MCF 10A (cell line): ENCODE measurements around the gene CCDC102B. TPM values are rescaled to one million over a fixed set of nuclear protein-coding genes. Genes with fewer than 3 reads are reported as not detected.
A peak's percentile ranks its signal among the peaks of the same experiment; 100 is the strongest.

Experiments
- BruUV-seq: library from RNA; stranded (reverse); fragments of 400-500 nt; replicated peaks from 2 replicates; lab custom pipeline; 2021; lab: Mats Ljungman, UMichigan
- CTCF ChIA-PET: fragments of 300-600 bp; sonication (Branson Sonifier 250); formaldehyde crosslinking; extraction: SDS; loops from one replicate; lab custom pipeline; 2021; ENCODE audit warnings: antibody characterized with exemption, inconsistent platforms; lab: Yijun Ruan, JAX
- POLR2A ChIA-PET: fragments of 300-600, 350-650 bp; sonication (Branson Sonifier 250); formaldehyde crosslinking; extraction: SDS; loops from one replicate; lab custom pipeline; 2020; ENCODE audit warnings: antibody characterized with exemption, inconsistent platforms; lab: Yijun Ruan, JAX
- DNase-seq: peaks from one replicate; pipeline ENCODE4 v3.0.0-alpha.2; 2018; ENCODE audit not compliant: unreplicated experiment
- H3K27ac Mint-ChIP-seq: one replicate; pipeline ENCODE4 v1.8.0; 2022; ENCODE audit warnings: mild to moderate bottlenecking, low read depth, mixed read lengths; ENCODE audit not compliant: unreplicated experiment
- H3K27me3 Mint-ChIP-seq: one replicate; pipeline ENCODE4 v1.8.0; 2022; ENCODE audit warnings: mixed read lengths; ENCODE audit not compliant: insufficient read depth, unreplicated experiment
- H3K36me3 Mint-ChIP-seq: one replicate; pipeline ENCODE4 v1.8.0; 2022; ENCODE audit warnings: mild to moderate bottlenecking, moderate library complexity, mixed read lengths; ENCODE audit not compliant: insufficient read depth, unreplicated experiment
- H3K4me1 Mint-ChIP-seq: one replicate; pipeline ENCODE4 v1.8.0; 2022; ENCODE audit warnings: mixed read lengths; ENCODE audit not compliant: insufficient read depth, unreplicated experiment
- H3K4me3 Mint-ChIP-seq: one replicate; pipeline ENCODE4 v1.8.0; 2022; ENCODE audit warnings: mild to moderate bottlenecking, moderate library complexity, mixed read lengths; ENCODE audit not compliant: unreplicated experiment
- H3K9me3 Mint-ChIP-seq: one replicate; pipeline ENCODE4 v1.8.0; 2022; ENCODE audit warnings: mixed read lengths; ENCODE audit not compliant: unreplicated experiment
- intact Hi-C: fragments of 100-400 bp; cut with micrococcal nuclease; formaldehyde crosslinking; loops from 2 replicates; pipeline ENCODE4 v1.14.1; 2022
- total RNA-seq: library from RNA; stranded (reverse); gene quantifications from 2 replicates; pipeline ENCODE4 v1.2.3, GENCODE V29; 2022
- TF ChIP-seq, protein P1 (sequence below): fragments of 200-600 bp; IDR thresholded peaks from one replicate; pipeline ENCODE4 v1.8.0; 2022; ENCODE audit warnings: antibody characterized with exemption, mild to moderate bottlenecking; ENCODE audit not compliant: unreplicated experiment

The CCDC102B gene
- total RNA-seq, 1 experiment from 2014 or later = 3.4 TPM

DNA sequence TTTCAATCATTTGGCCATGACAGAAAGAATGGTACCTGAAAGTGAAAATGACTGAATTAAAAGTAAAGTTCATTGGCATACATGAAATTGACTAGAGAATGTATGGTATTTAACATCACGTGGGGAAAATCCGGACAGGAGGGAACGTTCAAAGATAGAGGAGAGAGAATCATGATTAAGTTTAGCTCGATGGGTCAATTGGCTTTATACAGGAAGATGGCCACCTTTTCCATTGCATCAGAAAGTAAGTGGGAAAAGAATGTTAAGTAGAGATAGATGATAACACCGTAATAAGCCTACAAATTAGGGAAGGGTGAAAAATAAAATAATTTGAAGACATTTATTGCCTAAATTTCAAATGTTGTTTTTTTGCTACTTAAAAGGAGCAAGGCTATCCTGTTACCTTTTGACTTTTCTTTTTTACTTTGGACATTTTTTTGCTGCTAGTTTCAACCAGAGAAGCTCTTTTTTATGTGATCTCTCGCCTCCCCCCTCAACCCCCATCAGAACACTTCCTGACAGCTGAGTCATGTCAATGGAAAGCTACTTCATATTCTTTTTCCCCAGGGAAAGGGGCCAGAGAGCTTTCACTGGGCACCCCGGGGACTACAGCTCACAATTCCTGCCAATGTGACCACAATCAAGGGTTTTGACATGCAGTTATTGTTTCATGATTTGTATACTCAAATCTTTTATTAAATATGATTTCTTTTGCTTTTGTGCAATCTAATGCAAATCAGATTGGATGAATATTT, 767 bp upstream of the CCDC102B start:
- peaks cover 10% of the 10 kb centered on the region for H3K4me1 Mint-ChIP-seq
- POLR2A ChIA-PET = interaction anchor here (0.5 to 0.6 kb wide), 2 partner anchors 41 to 1042 kb away, joined by 3 to 4 read pairs; no protein-coding TSS in a partner anchor
- H3K27me3 Mint-ChIP-seq = no peaks in the 10 kb centered on the region
- no TSS peak for BruUV-seq
- no peaks in the 10 kb centered on the region for H3K36me3 Mint-ChIP-seq
- H3K27ac Mint-ChIP-seq = no peak overlapping the region
- peak; percentile 89 for DNase-seq
- TF ChIP-seq, protein P1, sequence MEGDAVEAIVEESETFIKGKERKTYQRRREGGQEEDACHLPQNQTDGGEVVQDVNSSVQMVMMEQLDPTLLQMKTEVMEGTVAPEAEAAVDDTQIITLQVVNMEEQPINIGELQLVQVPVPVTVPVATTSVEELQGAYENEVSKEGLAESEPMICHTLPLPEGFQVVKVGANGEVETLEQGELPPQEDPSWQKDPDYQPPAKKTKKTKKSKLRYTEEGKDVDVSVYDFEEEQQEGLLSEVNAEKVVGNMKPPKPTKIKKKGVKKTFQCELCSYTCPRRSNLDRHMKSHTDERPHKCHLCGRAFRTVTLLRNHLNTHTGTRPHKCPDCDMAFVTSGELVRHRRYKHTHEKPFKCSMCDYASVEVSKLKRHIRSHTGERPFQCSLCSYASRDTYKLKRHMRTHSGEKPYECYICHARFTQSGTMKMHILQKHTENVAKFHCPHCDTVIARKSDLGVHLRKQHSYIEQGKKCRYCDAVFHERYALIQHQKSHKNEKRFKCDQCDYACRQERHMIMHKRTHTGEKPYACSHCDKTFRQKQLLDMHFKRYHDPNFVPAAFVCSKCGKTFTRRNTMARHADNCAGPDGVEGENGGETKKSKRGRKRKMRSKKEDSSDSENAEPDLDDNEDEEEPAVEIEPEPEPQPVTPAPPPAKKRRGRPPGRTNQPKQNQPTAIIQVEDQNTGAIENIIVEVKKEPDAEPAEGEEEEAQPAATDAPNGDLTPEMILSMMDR = no peak
- intact Hi-C loops = no loop called here
- H3K9me3 Mint-ChIP-seq = no peaks in the 10 kb centered on the region
- H3K4me3 Mint-ChIP-seq = no peak overlapping the region
- CTCF ChIA-PET = interaction anchor here (0.9 kb wide), 1 partner anchor 53 kb away, joined by 5 read pairs; no protein-coding TSS in a partner anchor

DNA sequence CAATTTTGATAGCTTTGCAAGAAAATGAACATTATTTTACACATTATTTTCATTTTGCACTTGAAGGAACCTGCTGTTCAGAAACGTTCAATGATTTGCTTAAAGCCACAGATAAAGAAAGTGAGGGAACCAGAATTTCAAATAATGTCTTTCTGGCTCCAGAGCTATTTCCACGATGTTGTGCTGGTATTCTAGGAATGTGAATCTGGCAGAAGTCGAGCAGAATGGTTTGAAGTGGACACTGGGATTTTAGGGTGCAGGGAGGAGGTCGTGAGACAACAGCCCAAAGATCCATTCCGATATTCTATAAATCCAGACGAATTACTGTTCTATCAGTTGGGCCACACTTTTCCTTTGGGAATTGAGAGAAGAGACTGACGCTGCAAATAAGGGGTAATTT, 2.2 kb downstream of the CCDC102B start:
- TF ChIP-seq, protein P1 = no peak
- Mint-ChIP-seq H3K9me3 (no peaks in the 10 kb centered on the region), H3K4me3 (no peak overlapping the region), H3K27me3 (peaks cover 13% of the 10 kb centered on the region), H3K4me1 (peaks cover 20% of the 10 kb centered on the region), H3K27ac (no peak overlapping the region), H3K36me3 (no peaks in the 10 kb centered on the region)
- CTCF ChIA-PET = no interaction called here
- intact Hi-C loops = no loop called here
- no TSS peak for BruUV-seq
- DNase-seq = no peak
- POLR2A ChIA-PET = no interaction called here

DNA sequence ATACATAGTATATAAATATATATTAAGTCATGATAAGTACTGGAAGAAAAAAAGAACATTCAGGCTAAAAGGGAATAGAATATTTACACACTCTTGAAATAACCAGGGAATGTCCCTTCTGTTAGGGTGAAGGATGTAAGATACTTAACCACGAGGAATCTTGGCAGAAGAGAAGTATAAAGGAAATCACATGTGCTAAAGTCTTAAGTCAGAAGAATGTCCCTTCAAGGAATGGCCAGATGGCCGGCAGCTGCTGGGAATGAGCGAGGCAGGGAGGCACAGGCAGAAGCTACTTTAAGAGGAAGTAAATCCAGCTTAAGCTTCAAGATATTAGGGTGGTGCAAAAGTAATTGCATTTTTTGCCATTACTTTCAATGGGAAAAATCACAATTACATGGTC, 5.5 kb downstream of the CCDC102B start:
- ChIA-PET CTCF (no interaction called here), POLR2A (interaction anchor here (0.5 to 0.6 kb wide), 2 partner anchors 602 to 1291 kb away, joined by 4 read pairs; no protein-coding TSS in a partner anchor)
- BruUV-seq = no TSS peak
- H3K9me3 Mint-ChIP-seq = no peaks in the 10 kb centered on the region
- DNase-seq = peak; percentile 48
- no peak overlapping the region for H3K4me3 Mint-ChIP-seq
- intact Hi-C loops = no loop called here
- peaks cover 24% of the 10 kb centered on the region for H3K4me1 Mint-ChIP-seq
- H3K27ac Mint-ChIP-seq = peak overlapping the region; percentile 50
- H3K36me3 Mint-ChIP-seq = no peaks in the 10 kb centered on the region
- TF ChIP-seq, protein P1 = no peak
- H3K27me3 Mint-ChIP-seq = peaks cover 13% of the 10 kb centered on the region

DNA sequence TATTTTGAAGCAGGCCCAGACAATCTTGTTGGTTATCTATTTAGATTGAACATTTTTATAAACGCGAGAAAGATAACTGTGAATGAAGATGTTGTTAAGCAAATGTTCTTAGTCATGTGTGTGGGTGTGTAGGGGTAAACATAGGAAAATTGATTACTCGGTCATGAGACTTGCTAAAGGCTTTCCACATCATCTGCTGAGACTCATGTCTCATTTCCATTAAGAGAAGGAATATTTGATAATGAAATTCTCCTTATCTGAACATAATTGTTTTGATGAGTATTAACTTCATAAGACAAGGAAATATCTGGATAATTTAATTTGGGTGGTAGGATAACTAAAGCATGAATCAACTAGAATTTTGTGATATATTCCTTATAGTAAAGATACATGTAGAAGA, 19.7 kb downstream of the CCDC102B start:
- ChIA-PET CTCF (no interaction called here), POLR2A (no interaction called here)
- no peaks in the 10 kb centered on the region for H3K36me3 Mint-ChIP-seq
- no peak overlapping the region for H3K27ac Mint-ChIP-seq
- H3K4me3 Mint-ChIP-seq = no peak overlapping the region
- no peaks in the 10 kb centered on the region for H3K4me1 Mint-ChIP-seq
- H3K9me3 Mint-ChIP-seq = no peaks in the 10 kb centered on the region
- peaks cover 14% of the 10 kb centered on the region for H3K27me3 Mint-ChIP-seq
- TF ChIP-seq, protein P1 = no peak
- no TSS peak for BruUV-seq
- intact Hi-C loops = no loop called here
- DNase-seq = no peak
